ENCODE measurements around the gene KCNG4.

DNA sequence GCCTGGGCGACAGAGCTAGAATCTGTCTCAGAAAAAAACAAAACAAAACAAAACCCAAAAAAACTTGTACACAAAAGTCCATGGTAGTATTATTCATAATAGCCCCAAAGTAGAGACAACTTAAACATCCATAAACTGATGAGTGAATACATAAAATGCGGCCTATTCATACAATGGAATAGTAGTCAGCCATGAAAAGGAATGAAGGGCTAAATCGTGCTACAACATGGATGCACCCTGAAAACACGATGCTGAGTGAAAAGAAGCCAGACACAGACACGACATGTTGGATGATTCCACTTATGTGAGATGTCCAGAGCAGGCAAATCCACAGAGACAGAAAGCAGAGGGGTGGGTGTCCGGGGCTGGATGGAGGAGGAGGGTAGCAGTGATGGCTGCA, 12.3 kb downstream of the KCNG4 start:
- no peak for TF ChIP-seq CTCF (conservative IDR thresholded peaks at IDR 0.05; ENCODE audit: low read length)
- TF ChIP-seq EZH2phosphoT487 (IDR thresholded peaks at IDR 0.05; ENCODE audit: borderline replicate concordance): no peak

Data from Loucy (cell line).